GM12872 (cell line): Measurements from ENCODE around the gene CDH23.

ENCODE experiments used
- CTCF ChIP-seq: IDR thresholded peaks from 3 replicates; pipeline ENCODE4 v1.5.1; 2011; ENCODE audit warnings: low read depth, mild to moderate bottlenecking, low read length, moderate library complexity; ENCODE audit not compliant: insufficient read depth

CDH23 gene

GRCh38 chr10:71815515-71816130, 418.9 kb downstream of the CDH23 start:
- no peak for TF ChIP-seq CTCF

- no peak for TF ChIP-seq CTCF
These were observed 419.7 kb downstream of the CDH23 start for GRCh38 chr10:71816421-71816851.

GRCh38 chr10:71816936-71817618, 420.4 kb downstream of the CDH23 start:
- TF ChIP-seq CTCF, result no peak

- no peak for TF ChIP-seq CTCF
These were observed 421.3 kb downstream of the CDH23 start for GRCh38 chr10:71817831-71818655.

- TF ChIP-seq CTCF, result no peak
These were observed 422.0 kb downstream of the CDH23 start for GRCh38 chr10:71818674-71819260.

GRCh38 chr10:71819441-71819861, 422.7 kb downstream of the CDH23 start:
- TF ChIP-seq CTCF, result no peak

GRCh38 chr10:71819985-71820384, 423.3 kb downstream of the CDH23 start:
- TF ChIP-seq CTCF, result no peak
